ENCODE data around the gene RFC3.

The RFC3 gene

DNA sequence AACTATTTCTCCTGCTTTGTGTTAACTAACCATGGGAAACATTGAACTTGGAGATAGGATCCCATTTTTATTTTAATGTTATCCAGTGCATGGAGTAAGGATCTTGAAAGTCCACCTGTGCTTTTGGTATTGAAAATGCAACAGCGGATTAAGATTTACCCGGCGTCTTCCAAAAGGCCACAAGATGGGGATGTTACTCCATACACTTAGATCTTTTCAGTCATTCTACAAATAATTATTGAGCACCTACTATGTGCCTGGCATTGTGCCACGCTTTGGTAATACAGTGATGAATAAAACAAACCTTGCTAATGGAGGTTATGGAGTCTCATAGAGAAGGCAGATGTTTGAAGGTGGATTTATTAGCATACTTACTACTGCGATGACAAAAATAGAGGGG lies 56.9 kb downstream of the RFC3 start:
- no peak overlapping the region for H3K4me3 ChIP-seq (ENCODE audit: low read length)
- peak; percentile 32 for TF ChIP-seq CTCF (conservative IDR thresholded peaks at IDR 0.05; ENCODE audit: low read depth, low read length)
- no peak for DNase-seq (ENCODE audit: low read depth)

GRCh38 chr13:33875618-33876401 lies 57.9 kb downstream of the RFC3 start:
- no peak for DNase-seq (ENCODE audit: low read depth)
- no peak for TF ChIP-seq CTCF (conservative IDR thresholded peaks at IDR 0.05; ENCODE audit: low read depth, low read length)
- H3K4me3 ChIP-seq (ENCODE audit: low read length): no peak overlapping the region

- no peak for TF ChIP-seq CTCF (conservative IDR thresholded peaks at IDR 0.05; ENCODE audit: low read depth, low read length)
Observed at GRCh38 chr13:33876716-33877394, 58.9 kb downstream of the RFC3 start.

DNA sequence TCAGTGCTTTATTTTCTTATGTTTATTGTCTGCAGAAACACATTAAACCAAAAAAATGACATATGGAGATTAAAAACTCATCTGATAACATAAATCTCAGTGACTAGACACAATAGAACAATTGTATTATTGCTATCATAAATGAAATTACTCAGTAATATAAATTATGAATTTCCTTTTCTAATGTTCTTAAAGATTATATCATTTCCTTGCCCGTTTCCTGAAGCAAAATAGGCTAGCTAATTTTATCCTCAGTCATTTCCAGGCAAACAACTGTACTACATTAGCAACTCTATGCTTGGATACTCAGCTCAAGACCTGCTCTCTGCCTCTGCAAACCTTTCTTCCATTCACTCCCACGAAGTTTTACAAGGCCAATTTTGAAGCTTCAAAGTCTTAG lies 61.2 kb downstream of the RFC3 start:
- no peak overlapping the region for H3K4me3 ChIP-seq (ENCODE audit: low read length)
- no peak for DNase-seq (ENCODE audit: low read depth)
- TF ChIP-seq CTCF (conservative IDR thresholded peaks at IDR 0.05; ENCODE audit: low read depth, low read length): no peak

More at GRCh38 chr13:33876716-33877394, 58.9 kb downstream of the RFC3 start:
- no peak for DNase-seq (ENCODE audit: low read depth)
- H3K4me3 ChIP-seq (ENCODE audit: low read length): no peak overlapping the region

DNA sequence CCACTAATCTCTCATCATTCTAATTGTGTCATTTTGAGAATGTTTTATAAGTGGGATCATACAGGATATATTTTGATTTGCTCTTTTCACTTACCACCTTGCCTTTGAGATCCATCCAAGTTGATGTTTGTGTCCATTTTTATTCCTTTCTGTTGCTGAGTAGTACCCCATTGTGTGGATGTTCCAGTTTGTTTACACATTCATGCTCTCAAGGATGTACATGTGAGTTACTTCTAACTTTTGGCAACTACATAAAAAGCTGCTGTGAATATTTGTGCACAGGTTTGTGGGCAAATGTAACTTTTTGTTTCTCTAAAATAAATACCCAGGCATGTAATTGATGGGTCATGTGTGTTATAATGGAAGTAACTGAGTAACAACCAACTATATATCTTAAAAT lies 64.9 kb downstream of the RFC3 start:
- no peak for DNase-seq (ENCODE audit: low read depth)
- H3K4me3 ChIP-seq (ENCODE audit: low read length): no peak overlapping the region
- TF ChIP-seq CTCF (conservative IDR thresholded peaks at IDR 0.05; ENCODE audit: low read depth, low read length): no peak

DNA sequence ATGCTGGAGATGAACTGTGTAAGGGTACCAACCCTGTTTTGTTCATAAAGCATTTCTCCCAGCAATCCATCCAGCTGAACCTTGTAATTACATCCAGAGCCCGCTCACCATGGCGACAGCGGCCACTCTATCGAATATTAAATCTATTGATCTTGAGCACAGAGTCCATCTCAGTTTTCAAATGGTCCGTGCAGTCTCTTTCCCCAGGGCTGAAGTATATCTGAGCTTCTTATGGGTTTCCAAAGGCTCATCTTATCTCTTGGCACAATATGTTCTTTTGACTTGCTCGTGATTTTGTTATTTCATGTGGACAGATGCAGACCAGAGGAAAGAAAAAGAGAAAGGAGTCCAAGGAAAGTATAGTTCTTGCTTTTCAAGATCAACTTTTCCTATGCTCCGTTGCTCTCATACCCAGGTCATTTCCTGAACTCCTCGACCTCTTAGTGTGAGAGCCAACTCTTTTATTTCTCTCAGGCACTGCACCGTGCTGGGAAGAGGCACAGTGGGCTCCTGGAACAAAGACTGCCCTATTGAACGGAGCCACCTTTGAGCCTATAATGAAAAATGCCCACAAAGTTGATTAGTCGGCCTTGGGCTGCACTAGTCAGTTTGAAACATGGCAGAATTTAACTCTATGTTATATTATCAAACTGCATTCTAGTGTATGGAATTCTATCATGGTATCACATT lies 66.7 kb downstream of the RFC3 start:
- no peak overlapping the region for H3K4me3 ChIP-seq (ENCODE audit: low read length)
- no peak for TF ChIP-seq CTCF (conservative IDR thresholded peaks at IDR 0.05; ENCODE audit: low read depth, low read length)
- DNase-seq (ENCODE audit: low read depth): no peak

All from retinal pigment epithelial cell (primary cell).